DMS 273 (cell line): Measurements from ENCODE around the gene SGPP2.
"Not testable (repeated sequence)": the region's sequence is repeated elsewhere in the genome, so short reads cannot be mapped to it uniquely, and the experiment has no call there.

ENCODE experiments used
- DNase-seq: peaks from one replicate; lab custom pipeline; 2025; ENCODE audit not compliant: unreplicated experiment; lab: John Stamatoyannopoulos, UW

SGPP2 gene

GRCh38 chr2:222424276-222424728, at the start of gene SGPP2:
SGPP2 (plus strand) TSS chr2:222424543; CDS start chr2:222424603, 60 bp downstream.
- DNase-seq = peak; percentile 55

GRCh38 chr2:222375798-222376197, 48.5 kb upstream of the SGPP2 start:
- no peak for DNase-seq

GRCh38 chr2:222380456-222380855, 43.9 kb upstream of the SGPP2 start:
- no peak for DNase-seq

GRCh38 chr2:222381566-222381965, 42.8 kb upstream of the SGPP2 start:
- peak; percentile 9 for DNase-seq

GRCh38 chr2:222383255-222383654, 41.1 kb upstream of the SGPP2 start:
- no peak for DNase-seq

GRCh38 chr2:222391743-222392285, 32.5 kb upstream of the SGPP2 start:
- DNase-seq = no peak

- no peak for DNase-seq
These were observed 30.5 kb upstream of the SGPP2 start for GRCh38 chr2:222393733-222394267.

GRCh38 chr2:222398446-222398885, 25.9 kb upstream of the SGPP2 start:
- peak; percentile 92 for DNase-seq

GRCh38 chr2:222399038-222399783, 25.1 kb upstream of the SGPP2 start:
- DNase-seq = peak; percentile 93

- DNase-seq = no peak
These were observed 20.0 kb upstream of the SGPP2 start for GRCh38 chr2:222404151-222404905.

- no peak for DNase-seq
These were observed 15.7 kb upstream of the SGPP2 start for GRCh38 chr2:222408684-222409083.

GRCh38 chr2:222410534-222410933, 13.8 kb upstream of the SGPP2 start:
- peak; percentile 40 for DNase-seq

- not testable (repeated sequence) for DNase-seq
These were observed 12.0 kb upstream of the SGPP2 start for GRCh38 chr2:222412334-222412733.

- peak; percentile 38 for DNase-seq
These were observed 10.9 kb upstream of the SGPP2 start for GRCh38 chr2:222413295-222413911.

- DNase-seq = no peak
These were observed 5.6 kb upstream of the SGPP2 start for GRCh38 chr2:222418739-222419138.

- peak; percentile 34 for DNase-seq
These were observed 3.8 kb upstream of the SGPP2 start for GRCh38 chr2:222420508-222420907.

GRCh38 chr2:222421626-222422025, 2.7 kb upstream of the SGPP2 start:
- no peak for DNase-seq

GRCh38 chr2:222423186-222423585, 1.2 kb upstream of the SGPP2 start:
- DNase-seq = peak; percentile 37

GRCh38 chr2:222423632-222424275, 589 bp upstream of the SGPP2 start:
- DNase-seq = peak; percentile 54
